B cell (primary cell): ENCODE data around the gene NTM.

Experiments
- EZH2 ChIP-seq: IDR thresholded peaks from 2 replicates; pipeline ENCODE4 v1.6.1; 2012; ENCODE audit warnings: borderline replicate concordance, low read depth, mild to moderate bottlenecking, moderate library complexity, low read length; ENCODE audit not compliant: insufficient read depth, poor library complexity, severe bottlenecking
- TF ChIP-seq, protein P1 (sequence below): fragments of 200-600 bp; IDR thresholded peaks from one replicate; pipeline ENCODE4 v1.8.0; 2022; ENCODE audit warnings: antibody characterized with exemption, mild to moderate bottlenecking

DNA sequence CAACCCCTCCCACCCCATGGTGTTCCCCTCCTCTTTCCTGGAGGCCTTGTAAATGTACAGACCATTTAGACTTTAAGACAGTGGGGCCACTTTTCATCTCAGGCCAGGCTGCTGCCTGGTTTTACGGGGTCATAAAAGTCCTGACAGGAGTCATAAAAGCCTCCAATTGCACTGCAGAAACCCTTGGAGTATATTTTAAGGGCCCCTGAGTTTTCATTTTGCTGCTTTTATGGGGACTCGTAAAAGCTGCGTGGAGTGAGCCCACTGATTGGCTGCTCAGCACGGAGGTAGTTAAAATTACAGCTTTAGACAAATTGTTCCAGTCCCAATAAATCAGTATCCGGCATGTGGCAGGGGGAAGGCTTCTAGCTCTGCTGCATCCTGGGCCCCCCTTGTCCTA, 627.6 kb downstream of the NTM start:
- TF ChIP-seq, protein P1, sequence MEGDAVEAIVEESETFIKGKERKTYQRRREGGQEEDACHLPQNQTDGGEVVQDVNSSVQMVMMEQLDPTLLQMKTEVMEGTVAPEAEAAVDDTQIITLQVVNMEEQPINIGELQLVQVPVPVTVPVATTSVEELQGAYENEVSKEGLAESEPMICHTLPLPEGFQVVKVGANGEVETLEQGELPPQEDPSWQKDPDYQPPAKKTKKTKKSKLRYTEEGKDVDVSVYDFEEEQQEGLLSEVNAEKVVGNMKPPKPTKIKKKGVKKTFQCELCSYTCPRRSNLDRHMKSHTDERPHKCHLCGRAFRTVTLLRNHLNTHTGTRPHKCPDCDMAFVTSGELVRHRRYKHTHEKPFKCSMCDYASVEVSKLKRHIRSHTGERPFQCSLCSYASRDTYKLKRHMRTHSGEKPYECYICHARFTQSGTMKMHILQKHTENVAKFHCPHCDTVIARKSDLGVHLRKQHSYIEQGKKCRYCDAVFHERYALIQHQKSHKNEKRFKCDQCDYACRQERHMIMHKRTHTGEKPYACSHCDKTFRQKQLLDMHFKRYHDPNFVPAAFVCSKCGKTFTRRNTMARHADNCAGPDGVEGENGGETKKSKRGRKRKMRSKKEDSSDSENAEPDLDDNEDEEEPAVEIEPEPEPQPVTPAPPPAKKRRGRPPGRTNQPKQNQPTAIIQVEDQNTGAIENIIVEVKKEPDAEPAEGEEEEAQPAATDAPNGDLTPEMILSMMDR: no peak
- TF ChIP-seq EZH2: no peak
